SKM-1 treated with dmso at 0.1 percent for 144 hours (cell line): ENCODE results near the gene SLC22A7.
"Not testable (repeated sequence)": the region's sequence is repeated elsewhere in the genome, so short reads cannot be mapped to it uniquely, and the experiment has no call there.

Experiments used
- DNase-seq: peaks from one replicate; lab custom pipeline; 2025; ENCODE audit not compliant: unreplicated experiment; lab: John Stamatoyannopoulos, UW

Gene SLC22A7

DNA sequence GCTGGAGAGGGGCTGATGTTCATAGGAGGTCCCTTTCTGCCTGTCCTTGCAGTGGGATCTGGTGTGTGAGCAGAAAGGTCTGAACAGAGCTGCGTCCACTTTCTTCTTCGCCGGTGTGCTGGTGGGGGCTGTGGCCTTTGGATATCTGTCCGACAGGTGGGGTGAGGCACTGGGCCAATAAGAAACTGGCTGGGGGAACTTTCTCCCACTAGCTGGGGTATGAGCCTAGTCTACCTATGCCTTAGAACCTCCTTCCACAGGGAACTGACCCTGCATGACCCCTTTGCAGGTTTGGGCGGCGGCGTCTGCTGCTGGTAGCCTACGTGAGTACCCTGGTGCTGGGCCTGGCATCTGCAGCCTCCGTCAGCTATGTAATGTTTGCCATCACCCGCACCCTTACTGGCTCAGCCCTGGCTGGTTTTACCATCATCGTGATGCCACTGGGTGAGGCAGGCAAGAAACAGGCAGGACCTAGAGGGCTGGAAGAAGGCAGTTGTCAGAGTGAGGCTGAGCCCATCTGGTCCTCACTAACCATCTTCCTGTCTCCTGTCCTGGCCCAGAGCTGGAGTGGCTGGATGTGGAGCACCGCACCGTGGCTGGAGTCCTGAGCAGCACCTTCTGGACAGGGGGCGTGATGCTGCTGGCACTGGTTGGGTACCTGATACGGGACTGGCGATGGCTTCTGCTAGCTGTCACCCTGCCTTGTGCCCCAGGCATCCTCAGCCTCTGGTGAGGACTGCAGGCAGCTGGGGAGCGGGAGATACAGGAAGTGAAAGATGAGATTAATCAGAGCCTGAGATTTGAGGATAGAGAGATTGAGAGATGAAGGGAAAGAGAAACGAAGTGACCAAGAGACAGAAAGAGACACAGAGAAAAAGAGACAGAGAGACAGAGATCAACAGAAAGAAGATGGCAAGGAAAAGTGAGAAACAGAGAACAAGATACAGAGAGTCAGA is 1.6 kb downstream of the SLC22A7 start:
- DNase-seq, result no peak

DNA sequence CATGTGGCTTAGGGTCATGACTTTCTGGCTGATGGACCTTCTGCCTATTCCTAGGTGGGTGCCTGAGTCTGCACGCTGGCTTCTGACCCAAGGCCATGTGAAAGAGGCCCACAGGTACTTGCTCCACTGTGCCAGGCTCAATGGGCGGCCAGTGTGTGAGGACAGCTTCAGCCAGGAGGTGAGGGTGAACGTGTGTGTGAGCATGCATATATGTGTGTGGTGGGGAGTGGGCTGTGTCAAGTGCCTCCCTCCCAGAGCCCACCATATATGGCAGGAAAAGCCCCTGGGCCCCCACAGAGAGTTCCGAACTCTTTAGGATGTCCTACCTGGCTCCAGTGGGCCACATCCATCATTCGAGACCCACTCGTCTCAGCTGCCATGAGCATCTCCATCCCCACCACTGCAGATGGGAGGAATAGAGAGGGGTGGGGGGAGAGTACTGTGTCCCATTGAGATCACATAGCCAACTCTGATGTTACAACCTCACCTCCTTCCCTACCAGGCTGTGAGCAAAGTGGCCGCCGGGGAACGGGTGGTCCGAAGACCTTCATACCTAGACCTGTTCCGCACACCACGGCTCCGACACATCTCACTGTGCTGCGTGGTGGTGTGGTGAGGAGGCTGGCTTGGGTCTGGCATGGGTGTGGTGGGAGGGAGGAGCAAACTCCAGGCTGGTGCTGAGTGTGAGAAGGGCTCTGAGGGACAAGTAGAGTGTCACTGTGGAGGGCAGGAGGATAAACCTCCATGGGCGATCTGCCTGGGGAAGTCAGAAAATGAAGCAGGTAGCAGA is 3.2 kb downstream of the SLC22A7 start:
- no peak for DNase-seq

DNA sequence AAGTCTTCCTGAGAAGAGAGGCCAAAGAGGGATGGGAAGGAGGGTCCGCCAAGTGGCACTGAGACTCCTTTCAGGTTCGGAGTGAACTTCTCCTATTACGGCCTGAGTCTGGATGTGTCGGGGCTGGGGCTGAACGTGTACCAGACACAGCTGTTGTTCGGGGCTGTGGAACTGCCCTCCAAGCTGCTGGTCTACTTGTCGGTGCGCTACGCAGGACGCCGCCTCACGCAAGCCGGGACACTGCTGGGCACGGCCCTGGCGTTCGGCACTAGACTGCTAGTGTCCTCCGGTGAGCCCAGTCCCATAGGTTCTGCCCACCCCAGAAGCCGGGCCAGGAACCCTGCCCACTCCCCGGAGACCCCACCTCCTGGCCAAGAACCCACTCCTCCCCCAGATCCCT is 4.1 kb downstream of the SLC22A7 start:
- DNase-seq, result no peak

DNA sequence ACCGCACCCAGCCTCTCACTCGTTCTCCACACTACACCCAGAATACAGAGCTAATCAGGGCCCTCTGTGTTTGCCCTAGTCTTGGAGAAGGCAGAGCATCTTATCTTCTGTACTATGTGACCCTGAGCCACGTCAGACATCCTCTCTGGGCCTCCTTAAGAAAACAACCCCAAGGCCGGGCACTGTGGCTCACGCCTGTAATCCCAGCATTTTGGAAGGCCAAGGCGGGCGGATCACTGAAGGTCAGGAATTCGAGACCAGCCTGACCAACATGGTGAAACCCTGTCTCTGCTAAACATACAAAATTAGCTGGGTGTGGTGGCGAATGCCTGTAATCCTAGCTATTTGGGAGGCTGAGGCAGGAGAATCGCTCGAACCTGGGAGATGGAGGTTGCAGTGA is 4.9 kb downstream of the SLC22A7 start:
- DNase-seq, result not testable (repeated sequence)

DNA sequence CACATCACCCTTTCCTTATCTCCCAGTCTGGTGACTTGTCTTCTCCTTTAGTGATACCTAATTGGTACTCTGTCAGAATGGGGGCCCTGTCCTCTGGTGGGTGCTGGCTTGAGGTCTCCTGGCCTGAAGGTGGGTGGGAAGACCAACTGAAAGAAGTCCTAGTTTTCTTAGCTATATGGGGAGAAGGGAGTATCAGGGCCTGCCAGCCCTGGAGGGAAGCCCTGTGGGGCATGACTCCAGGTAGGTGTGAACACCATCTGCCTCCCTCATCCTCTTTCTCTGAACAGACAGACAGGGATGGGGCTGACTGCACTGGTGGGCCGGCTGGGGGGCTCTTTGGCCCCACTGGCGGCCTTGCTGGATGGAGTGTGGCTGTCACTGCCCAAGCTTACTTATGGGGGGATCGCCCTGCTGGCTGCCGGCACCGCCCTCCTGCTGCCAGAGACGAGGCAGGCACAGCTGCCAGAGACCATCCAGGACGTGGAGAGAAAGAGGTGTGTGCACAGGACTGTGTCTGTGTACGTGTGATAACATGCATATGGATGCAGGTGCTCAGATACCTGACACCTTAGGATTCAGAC is 5.8 kb downstream of the SLC22A7 start:
- no peak for DNase-seq

DNA sequence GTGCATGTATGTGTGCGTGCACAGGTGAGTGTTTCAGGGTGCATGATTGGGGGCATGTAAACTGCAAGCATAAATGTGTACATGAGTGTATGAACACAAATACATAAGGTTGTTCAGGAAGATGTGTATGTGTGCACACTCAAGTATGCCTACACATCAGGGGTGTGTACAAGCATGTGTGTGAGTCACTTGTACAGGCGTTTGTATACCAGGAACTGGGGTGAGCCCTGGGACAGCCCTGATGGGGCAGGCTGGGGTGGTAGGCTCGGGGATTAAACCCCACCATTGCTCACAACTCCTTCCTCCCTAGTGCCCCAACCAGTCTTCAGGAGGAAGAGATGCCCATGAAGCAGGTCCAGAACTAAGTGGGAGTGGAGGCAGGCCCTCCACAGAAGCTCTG is 6.3 kb downstream of the SLC22A7 start:
- DNase-seq, result no peak

DNA sequence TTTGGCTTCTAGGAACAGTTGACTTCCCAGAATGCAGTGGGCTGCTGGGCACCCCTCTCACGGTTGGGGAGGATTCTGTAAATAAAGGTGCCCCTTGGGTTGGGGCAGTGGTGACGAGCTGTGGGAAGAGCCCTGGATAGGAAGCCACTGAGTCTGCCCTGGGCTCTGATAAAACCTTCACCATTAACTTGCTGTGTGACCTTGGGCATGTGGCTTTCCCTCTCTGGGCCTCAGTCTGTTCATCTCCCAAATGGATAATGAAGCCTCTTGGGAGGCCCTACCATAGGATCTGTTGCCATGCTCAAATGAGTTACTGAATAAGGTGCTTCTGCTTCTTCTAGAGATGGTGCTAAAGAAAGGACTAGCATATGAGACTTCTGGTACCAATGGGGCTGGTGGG is 6.8 kb downstream of the SLC22A7 start:
- no peak for DNase-seq

DNA sequence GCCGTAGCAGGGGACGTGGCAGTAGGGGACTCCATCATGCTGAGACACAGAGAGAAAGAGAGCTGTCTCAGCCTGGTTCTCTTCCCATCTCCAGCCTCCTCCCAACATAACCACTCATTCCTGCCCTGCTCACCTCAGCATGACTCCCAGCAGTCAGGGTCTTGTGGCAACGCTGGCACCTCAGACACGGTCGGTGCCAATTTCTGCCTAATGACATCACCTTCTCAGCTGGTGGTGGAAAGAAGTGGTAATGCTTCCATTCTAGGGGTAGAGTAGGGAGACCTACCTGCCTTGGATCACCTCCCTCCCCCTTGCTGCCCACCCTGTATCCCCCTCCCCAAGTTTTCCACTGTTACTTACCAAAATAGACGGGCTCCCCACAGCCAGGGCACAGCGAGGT is 8.0 kb downstream of the SLC22A7 start:
- no peak for DNase-seq

DNA sequence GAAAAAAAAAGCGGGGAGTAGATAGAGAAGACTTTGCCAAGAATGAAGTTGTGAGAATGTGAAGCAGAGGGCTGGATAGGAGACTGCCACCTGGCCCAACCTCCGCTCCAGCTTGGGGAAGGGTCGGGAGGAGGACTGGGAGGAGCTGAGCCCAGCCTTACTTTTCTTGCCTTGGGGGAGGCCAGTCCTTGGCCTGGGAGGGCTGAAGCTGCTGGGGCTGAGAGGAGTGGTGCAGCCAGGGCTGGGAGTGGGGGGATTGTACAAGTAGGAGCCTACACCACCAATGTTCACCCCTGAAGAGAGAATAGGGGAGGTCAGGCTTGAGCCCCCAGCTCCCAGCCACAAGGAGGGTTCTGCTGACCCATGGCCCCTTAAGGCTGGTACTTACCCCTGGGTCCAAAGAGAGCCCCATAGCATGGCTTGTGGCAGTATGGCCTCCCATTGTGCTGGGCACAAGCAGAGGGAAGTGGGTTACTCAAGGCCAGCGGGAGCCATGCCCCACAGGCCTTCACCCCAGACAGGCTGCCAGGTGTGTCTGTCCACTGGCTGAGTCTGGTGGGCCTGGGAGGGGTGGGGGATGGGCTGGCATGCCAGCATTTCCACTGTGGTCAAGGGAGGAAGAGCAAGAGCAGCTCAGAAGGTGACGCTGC is 9.5 kb downstream of the SLC22A7 start:
- no peak for DNase-seq

DNA sequence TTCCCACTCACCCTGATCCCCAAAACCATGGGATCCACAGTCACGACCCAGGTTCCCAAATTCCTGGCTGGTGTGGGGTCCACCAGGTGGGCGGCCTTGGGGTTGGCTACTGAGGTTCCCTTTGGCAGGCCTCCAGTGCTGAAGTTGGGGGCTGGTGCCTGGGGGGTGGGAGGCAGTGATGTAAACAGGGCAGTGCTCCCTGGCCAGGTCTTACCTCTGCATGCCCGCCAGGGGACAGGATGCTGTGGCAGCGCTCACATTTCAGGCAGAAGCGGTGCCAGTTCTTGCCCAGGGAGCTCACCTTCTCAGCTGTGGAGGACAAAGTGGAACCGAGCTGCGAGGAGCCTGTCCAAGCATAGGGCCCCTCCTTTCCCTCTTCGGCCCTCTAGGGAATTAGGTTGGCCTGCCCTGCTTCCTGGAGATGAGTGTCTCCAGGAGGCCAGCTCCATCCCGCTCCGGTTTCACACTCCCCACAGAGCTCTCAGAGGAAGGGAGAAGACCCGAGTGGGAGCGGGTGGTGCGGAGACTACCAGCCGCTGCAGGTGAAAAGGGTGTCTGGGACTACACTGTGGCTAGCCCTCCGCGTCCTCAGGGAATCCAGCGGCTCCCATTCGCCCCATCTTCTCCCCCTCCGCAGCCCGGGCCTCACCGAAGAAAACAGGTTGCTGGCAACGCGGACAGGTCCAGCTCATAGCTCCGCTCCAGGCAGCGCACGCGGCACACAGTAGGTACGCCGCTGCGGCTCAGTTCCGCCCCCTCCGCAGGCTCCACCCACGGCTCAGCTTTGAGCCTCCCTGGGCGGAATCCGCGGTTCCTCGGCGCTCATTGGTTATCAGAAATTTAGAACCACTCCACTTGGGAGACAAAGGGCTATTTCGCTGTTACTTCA is 10.3 kb downstream of the SLC22A7 start, which contains the start of gene CRIP3:
TSS of gene CRIP3 (minus strand) at position 726 of the 889 bp plus-strand sequence. CDS start at position 692, 34 bp downstream.
- DNase-seq, result peak; percentile 41

DNA sequence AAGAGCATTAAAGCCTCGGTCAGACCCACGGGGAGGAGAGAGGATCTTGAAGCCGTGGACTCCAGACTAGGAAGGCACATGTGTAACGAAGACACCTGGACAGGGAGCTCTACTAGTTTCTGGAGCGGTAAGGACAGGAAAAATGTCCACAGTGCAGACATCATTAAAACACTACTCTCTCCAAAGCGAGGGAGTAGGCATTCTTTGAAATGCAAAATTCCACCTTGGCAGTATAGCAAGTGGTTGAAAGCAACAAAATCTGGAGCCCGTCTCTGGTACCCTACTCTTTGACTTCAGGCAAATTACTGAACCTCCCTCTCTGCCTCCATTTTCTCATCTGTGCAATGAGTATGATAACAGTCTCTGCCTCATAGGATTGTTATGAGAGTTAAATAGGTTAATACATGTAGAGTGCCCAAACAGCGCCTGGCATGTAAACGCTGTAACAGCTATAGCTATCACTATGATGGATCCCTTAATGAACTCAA is 11.0 kb downstream of the SLC22A7 start:
- DNase-seq, result no peak

DNA sequence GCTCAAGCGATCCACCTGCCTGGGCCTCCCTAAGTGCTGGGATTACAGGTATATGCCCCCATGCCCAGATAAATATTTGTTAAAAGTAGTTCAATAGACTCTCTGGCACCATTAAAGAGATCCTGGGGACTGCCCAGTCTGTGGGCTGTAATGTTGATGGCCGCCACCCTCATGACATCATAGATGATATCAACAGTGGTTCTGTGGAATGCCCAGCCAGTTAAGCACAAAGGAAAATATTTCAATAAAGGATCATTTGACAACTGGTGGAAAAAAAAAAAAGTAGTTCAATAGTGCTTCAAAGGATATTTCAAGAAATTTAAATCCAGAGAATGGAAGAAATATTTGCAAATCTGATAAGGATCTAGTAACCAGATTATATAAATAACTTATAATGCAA is 12.1 kb downstream of the SLC22A7 start:
- no peak for DNase-seq

DNA sequence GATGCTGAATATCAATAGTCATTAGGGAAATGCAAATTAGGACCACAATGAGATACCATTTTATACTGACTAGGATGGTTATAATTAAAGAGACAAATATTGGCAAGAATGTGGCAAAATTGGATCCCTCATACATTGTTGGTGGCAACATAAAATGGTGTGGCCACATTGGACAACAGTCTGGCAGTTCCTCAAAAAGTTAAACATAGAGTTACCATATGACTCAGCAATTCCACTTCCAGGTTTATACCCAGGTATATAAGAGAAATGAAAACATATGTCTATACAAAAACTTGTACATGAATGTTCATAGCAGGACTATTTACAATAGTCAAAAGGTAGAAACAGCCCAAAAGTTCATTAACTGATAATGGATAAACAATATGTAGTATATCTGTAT is 12.6 kb downstream of the SLC22A7 start:
- DNase-seq, result peak; percentile 77

DNA sequence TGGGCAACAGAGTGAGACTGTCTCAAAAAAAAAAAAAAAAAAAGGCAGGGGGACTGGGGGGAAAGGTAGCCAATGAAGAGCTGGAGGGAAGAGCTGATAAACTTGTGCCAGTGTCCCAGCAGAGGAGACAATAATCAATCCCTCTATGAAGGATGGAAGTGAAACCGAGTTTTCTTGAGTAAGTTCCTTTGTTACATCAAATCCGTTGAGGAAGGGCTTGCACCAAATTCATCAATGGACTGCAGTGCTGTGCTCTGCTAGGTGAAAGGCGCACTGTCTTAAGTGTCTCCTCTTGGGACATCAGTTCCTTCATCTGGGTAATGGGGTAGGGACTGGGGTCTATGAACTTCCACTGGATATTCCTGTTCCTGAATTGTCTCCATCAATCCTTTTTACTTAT is 13.6 kb downstream of the SLC22A7 start:
- DNase-seq, result peak; percentile 49

DNA sequence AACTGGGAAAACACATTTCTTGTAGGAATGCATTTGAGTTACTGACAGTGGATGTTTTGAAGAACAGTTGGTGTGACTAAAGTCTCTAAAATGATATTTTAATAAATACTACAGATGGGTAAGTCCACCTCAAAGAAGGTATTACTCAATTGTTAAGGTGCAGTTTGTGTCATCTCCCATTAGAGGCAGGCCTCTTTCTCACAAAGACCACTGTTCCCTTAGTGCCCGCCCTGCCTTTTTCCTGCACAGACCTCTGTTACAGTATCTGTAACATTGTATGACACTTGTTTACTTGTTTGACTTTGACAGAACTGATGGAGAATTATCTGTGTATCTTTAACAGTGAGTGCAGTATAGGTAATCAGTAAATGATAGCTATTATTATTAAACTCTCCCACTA is 15.8 kb downstream of the SLC22A7 start:
- no peak for DNase-seq

DNA sequence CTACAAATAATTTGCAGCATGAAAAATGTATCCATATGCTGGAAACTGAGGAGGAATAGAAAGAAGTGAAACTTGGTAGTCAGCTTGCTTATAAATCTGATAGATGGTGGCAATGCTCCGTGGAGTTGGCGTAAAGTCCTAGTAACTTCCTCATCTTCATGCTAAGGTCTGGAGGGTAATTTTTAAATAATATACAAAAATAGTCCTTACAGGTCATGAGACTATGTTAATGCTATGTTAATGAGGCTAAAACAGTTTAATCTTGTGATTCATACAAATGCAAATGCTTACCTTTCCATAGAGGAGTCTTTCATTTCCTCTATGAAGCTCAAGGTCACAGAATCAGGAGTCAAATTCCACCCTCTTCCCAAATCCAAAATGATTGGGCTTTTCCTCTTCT is 20.0 kb downstream of the SLC22A7 start:
- DNase-seq, result no peak

DNA sequence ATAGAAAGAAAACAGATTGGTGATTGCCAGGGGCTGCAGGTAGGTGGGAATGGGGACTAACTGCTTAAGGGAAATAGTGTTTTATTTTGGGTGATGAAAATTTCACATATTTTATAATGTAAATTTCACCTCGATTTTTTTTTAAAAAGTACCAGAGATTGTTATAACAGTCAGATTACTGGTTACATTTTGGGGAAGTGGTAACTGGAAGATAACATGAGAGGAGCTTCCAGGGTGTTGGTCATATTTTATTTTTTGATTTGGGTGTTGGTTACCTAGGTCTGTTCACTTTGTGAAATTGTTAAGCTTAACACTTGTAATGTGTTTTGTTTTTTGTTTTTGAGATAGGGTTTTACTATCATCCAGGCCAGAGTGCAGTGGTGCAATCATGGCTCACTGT is 27.8 kb downstream of the SLC22A7 start:
- DNase-seq, result no peak

DNA sequence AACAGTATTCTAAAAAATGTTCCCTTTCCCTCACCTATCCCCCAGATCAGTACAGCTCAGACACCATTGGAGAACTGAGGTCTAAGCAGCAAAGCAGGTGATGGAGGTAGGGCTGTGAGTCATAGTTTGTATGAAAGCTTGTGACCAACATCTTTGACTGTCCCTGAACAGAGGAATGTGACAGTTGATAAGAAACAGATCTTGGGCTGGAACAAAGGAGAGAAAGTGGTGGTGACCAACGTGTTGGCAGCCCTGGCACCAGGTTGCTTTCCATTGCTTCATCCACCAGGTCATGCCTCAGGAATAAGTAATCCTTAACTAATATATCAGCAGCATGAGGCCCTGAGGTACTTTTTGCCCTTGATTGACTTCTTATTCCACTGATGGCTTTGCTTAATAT is 30.5 kb downstream of the SLC22A7 start:
- no peak for DNase-seq

DNA sequence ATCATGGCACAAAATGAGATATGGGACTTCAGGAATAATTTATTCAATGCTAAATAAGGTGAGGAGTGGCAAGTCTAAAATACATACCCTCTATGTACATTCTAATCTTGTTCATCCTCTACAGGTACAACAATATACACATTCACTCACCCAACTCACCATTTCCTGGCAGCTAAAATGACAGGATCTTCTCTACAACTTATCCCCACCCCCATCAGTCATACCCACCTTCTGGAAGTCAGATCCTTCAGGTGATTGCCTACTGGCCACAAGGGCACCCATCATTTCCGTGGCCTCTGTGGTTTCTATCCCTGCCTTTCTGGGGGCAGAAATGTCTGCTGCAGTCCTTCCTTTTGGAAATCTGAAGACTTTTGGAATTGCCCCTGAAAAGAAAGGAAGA is 33.4 kb downstream of the SLC22A7 start:
- DNase-seq, result no peak

DNA sequence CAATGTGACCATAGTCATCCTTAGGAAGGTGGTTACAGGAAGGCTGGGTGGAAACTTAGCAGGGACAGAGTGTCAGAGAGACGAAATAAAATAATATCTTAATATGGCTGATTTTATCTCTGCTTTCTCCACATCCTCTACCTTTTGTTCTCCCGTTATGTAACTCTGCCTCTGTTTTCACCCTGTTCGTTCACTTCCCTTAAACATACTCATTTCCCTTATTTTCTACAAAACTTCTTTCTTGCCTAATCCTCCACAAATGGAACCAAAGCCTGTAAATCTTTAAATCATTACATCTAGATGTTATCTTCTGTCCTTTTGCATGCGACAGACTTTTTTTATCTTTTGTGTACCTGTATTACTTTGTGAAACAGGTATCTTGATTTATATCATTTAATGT is 33.8 kb downstream of the SLC22A7 start:
- DNase-seq, result peak; percentile 86
